ENCODE data around the gene PDE11A.

PDE11A gene

GRCh38 chr2:177673602-177674595, 398.7 kb downstream of the PDE11A start:
- TF ChIP-seq EZH2 (IDR thresholded peaks at IDR 0.05; ENCODE audit: borderline replicate concordance, low read depth, low read length, severe bottlenecking): no peak
- peak; percentile 17 for TF ChIP-seq CTCF (IDR thresholded peaks at IDR 0.05; ENCODE audit: borderline replicate concordance, extremely low read depth, low read length, poor library complexity, severe bottlenecking)
- no peaks in the 10 kb centered on the region for H3K36me3 ChIP-seq (ENCODE audit: insufficient read depth, low read length)
- H3K4me1 ChIP-seq (ENCODE audit: insufficient read depth, low read length): peaks cover 26% of the 10 kb centered on the region
- no peaks in the 10 kb centered on the region for H3K79me2 ChIP-seq (ENCODE audit: insufficient read depth, low read length)
- no peak overlapping the region for H3K4me2 ChIP-seq (ENCODE audit: insufficient read depth, low read length)
- H3K9me3 ChIP-seq (ENCODE audit: insufficient read depth, low read length, severe bottlenecking): no peaks in the 10 kb centered on the region
- no peak for DNase-seq
- H4K20me1 ChIP-seq (ENCODE audit: insufficient read depth, low read length): no peaks in the 10 kb centered on the region
- H3K27ac ChIP-seq (ENCODE audit: low read length): no peak overlapping the region
- H3K4me3 ChIP-seq (ENCODE audit: low read depth in 1 of 2, low read length in 2 of 2): no peak overlapping the region
- ATAC-seq (ENCODE audit: insufficient read depth, low read depth): no peak
- no peak overlapping the region for H3K9ac ChIP-seq (ENCODE audit: low read depth, low read length)
- no peak overlapping the region for H2AFZ ChIP-seq (ENCODE audit: low read depth, low read length)
- no peaks in the 10 kb centered on the region for H3K27me3 ChIP-seq (ENCODE audit: insufficient read depth, low read length, poor library complexity)

- H3K9ac ChIP-seq (ENCODE audit: low read depth, low read length): no peak overlapping the region
- H2AFZ ChIP-seq (ENCODE audit: low read depth, low read length): no peak overlapping the region
- no peaks in the 10 kb centered on the region for H3K36me3 ChIP-seq (ENCODE audit: insufficient read depth, low read length)
- peaks cover 26% of the 10 kb centered on the region for H3K4me1 ChIP-seq (ENCODE audit: insufficient read depth, low read length)
- no peak overlapping the region for H3K27ac ChIP-seq (ENCODE audit: low read length)
- H3K79me2 ChIP-seq (ENCODE audit: insufficient read depth, low read length): no peaks in the 10 kb centered on the region
- no peak overlapping the region for H3K4me2 ChIP-seq (ENCODE audit: insufficient read depth, low read length)
- H4K20me1 ChIP-seq (ENCODE audit: insufficient read depth, low read length): no peaks in the 10 kb centered on the region
- no peak overlapping the region for H3K4me3 ChIP-seq (ENCODE audit: low read depth in 1 of 2, low read length in 2 of 2)
- TF ChIP-seq CTCF (IDR thresholded peaks at IDR 0.05; ENCODE audit: borderline replicate concordance, extremely low read depth, low read length, poor library complexity, severe bottlenecking) (no peak), EZH2 (IDR thresholded peaks at IDR 0.05; ENCODE audit: borderline replicate concordance, low read depth, low read length, severe bottlenecking) (no peak)
- no peaks in the 10 kb centered on the region for H3K9me3 ChIP-seq (ENCODE audit: insufficient read depth, low read length, severe bottlenecking)
- no peaks in the 10 kb centered on the region for H3K27me3 ChIP-seq (ENCODE audit: insufficient read depth, low read length, poor library complexity)
- ATAC-seq (ENCODE audit: insufficient read depth, low read depth): no peak
- DNase-seq: no peak
Measured at GRCh38 chr2:177671662-177672061, 400.9 kb downstream of the PDE11A start.

- Histone ChIP-seq H3K4me1 (ENCODE audit: insufficient read depth, low read length) (peaks cover 33% of the 10 kb centered on the region), H2AFZ (ENCODE audit: low read depth, low read length) (no peak overlapping the region), H3K27ac (ENCODE audit: low read length) (0 out of 2 replicates have a peak overlapping the region, but pooled peaks have one; percentile 16), H3K4me3 (ENCODE audit: low read depth in 1 of 2, low read length in 2 of 2) (no peak overlapping the region), H3K79me2 (ENCODE audit: insufficient read depth, low read length) (no peaks in the 10 kb centered on the region), H3K4me2 (ENCODE audit: insufficient read depth, low read length) (no peak overlapping the region), H4K20me1 (ENCODE audit: insufficient read depth, low read length) (no peaks in the 10 kb centered on the region), H3K36me3 (ENCODE audit: insufficient read depth, low read length) (no peaks in the 10 kb centered on the region), H3K9me3 (ENCODE audit: insufficient read depth, low read length, severe bottlenecking) (no peaks in the 10 kb centered on the region), H3K9ac (ENCODE audit: low read depth, low read length) (no peak overlapping the region), H3K27me3 (ENCODE audit: insufficient read depth, low read length, poor library complexity) (no peaks in the 10 kb centered on the region)
- DNase-seq: no peak
- peak; percentile 54; the same call in 1 of the 3 replicates for ATAC-seq (ENCODE audit: insufficient read depth, low read depth)
- TF ChIP-seq CTCF (IDR thresholded peaks at IDR 0.05; ENCODE audit: borderline replicate concordance, extremely low read depth, low read length, poor library complexity, severe bottlenecking): no peak
- TF ChIP-seq EZH2 (IDR thresholded peaks at IDR 0.05; ENCODE audit: borderline replicate concordance, low read depth, low read length, severe bottlenecking): no peak
Measured at GRCh38 chr2:177670791-177671535, 401.6 kb downstream of the PDE11A start.

Measured in DND-41 (cell line).